Ecto neural progenitor cell (in vitro differentiated cells): Measurements from ENCODE around the gene IMMP1L.
A peak's percentile ranks its signal among the peaks of the same experiment; 100 is the strongest.
"Not testable (repeated sequence)": the region's sequence is repeated elsewhere in the genome, so short reads cannot be mapped to it uniquely, and the experiment has no call there.

Source experiments
- DNase-seq: peaks from one replicate; pipeline ENCODE4 v3.0.0-alpha.2; 2018; ENCODE audit warnings: low spot score

Gene IMMP1L

GRCh38 chr11:31509429-31510345 lies at the start of gene IMMP1L, which contains the start of gene ELP4:
Gene IMMP1L (minus strand): TSS chr11:31509622. CDS start chr11:31463276, 46,346 bp downstream.
Gene ELP4 (plus strand): TSS chr11:31509767. CDS start chr11:31509785, 18 bp downstream.
- peak; percentile 97 for DNase-seq

- DNase-seq: no peak
Observed at GRCh38 chr11:31558001-31558400, 48.6 kb upstream of the IMMP1L start.

GRCh38 chr11:31555938-31556337 lies 46.5 kb upstream of the IMMP1L start:
- DNase-seq: no peak

GRCh38 chr11:31542862-31543261 lies 33.4 kb upstream of the IMMP1L start:
- DNase-seq: no peak

- no peak for DNase-seq
Observed at GRCh38 chr11:31535479-31535878, 26.1 kb upstream of the IMMP1L start.

GRCh38 chr11:31531293-31531692 lies 21.9 kb upstream of the IMMP1L start:
- no peak for DNase-seq

- DNase-seq: no peak
Observed at GRCh38 chr11:31529701-31530100, 20.3 kb upstream of the IMMP1L start.

- DNase-seq: no peak
Observed at GRCh38 chr11:31529189-31529588, 19.8 kb upstream of the IMMP1L start.

GRCh38 chr11:31521497-31522150 lies 12.2 kb upstream of the IMMP1L start:
- DNase-seq: no peak

- no peak for DNase-seq
Observed at GRCh38 chr11:31512117-31512516, 2.7 kb upstream of the IMMP1L start.

GRCh38 chr11:31509051-31509428 lies 382 bp downstream of the IMMP1L start:
- DNase-seq: no peak

- DNase-seq: no peak
Observed at GRCh38 chr11:31500560-31500959, 8.9 kb downstream of the IMMP1L start.

GRCh38 chr11:31499576-31500178 lies 9.7 kb downstream of the IMMP1L start:
- no peak for DNase-seq

GRCh38 chr11:31493762-31494161 lies 15.7 kb downstream of the IMMP1L start:
- not testable (repeated sequence) for DNase-seq

GRCh38 chr11:31493235-31493634 lies 16.2 kb downstream of the IMMP1L start:
- DNase-seq: no peak

- no peak for DNase-seq
Observed at GRCh38 chr11:31492320-31492913, 17.0 kb downstream of the IMMP1L start.

GRCh38 chr11:31487848-31488247 lies 21.6 kb downstream of the IMMP1L start:
- DNase-seq: no peak

GRCh38 chr11:31484497-31484896 lies 24.9 kb downstream of the IMMP1L start:
- no peak for DNase-seq

- no peak for DNase-seq
Observed at GRCh38 chr11:31480930-31481329, 28.5 kb downstream of the IMMP1L start.

- DNase-seq: no peak
Observed at GRCh38 chr11:31479066-31479465, 30.4 kb downstream of the IMMP1L start.

- no peak for DNase-seq
Observed at GRCh38 chr11:31478223-31478590, 31.2 kb downstream of the IMMP1L start.

GRCh38 chr11:31477528-31478222 lies 31.7 kb downstream of the IMMP1L start:
- DNase-seq: no peak
